Fibroblast of lung (primary cell): ENCODE data around the gene RASGEF1B.

Experiments used
- CTCF ChIP-seq, 2 donors: IDR thresholded peaks in 1 of 2; conservative IDR thresholded peaks in 1 of 2; 1 replicate in 1 of 2; 2 replicates in 1 of 2; pipeline ENCODE4 v1.5.1; 2011 to 2012; ENCODE audit warnings: low read length in 2 of 2, control low read depth in 1 of 2, inconsistent platforms in 1 of 2, low read depth in 1 of 2, mild to moderate bottlenecking in 1 of 2
- EZH2 ChIP-seq: IDR thresholded peaks from 2 replicates; pipeline ENCODE4 v1.5.1; 2012; ENCODE audit warnings: low read length, control low read depth, mild to moderate bottlenecking; ENCODE audit errors: missing control alignments

- TF ChIP-seq CTCF (conservative IDR thresholded peaks at IDR 0.05 in 1 of 2, IDR thresholded peaks at IDR 0.05 in 1 of 2; ENCODE audit: low read depth in 1 of 2, low read length in 2 of 2) (no peak), EZH2 (no peak)
These were observed 82.0 kb downstream of the RASGEF1B start for GRCh38 chr4:81389720-81390119.
